HL-60 (cell line): ENCODE data around the gene RASSF1.

Source experiments
- GABPA ChIP-seq: IDR thresholded peaks from 2 replicates; pipeline ENCODE4 v1.6.1; 2012; ENCODE audit warnings: low read depth
- POLR2AphosphoS5 ChIP-seq: IDR thresholded peaks from 2 replicates; pipeline ENCODE4 v1.6.1; 2012; ENCODE audit warnings: low read depth
- SPI1 ChIP-seq: IDR thresholded peaks from 2 replicates; pipeline ENCODE4 v1.6.1; 2012; ENCODE audit warnings: low read depth, mild to moderate bottlenecking, borderline replicate concordance
- TF ChIP-seq, protein P1 (sequence below): IDR thresholded peaks from 2 replicates; pipeline ENCODE4 v1.6.1; 2012; ENCODE audit warnings: low read depth; ENCODE audit not compliant: insufficient replicate concordance
- TF ChIP-seq, protein P2 (sequence below): IDR thresholded peaks from one replicate; pipeline ENCODE4 v1.5.1; 2011; ENCODE audit warnings: low read length, control low read depth, inconsistent platforms; ENCODE audit not compliant: insufficient read depth

DNA sequence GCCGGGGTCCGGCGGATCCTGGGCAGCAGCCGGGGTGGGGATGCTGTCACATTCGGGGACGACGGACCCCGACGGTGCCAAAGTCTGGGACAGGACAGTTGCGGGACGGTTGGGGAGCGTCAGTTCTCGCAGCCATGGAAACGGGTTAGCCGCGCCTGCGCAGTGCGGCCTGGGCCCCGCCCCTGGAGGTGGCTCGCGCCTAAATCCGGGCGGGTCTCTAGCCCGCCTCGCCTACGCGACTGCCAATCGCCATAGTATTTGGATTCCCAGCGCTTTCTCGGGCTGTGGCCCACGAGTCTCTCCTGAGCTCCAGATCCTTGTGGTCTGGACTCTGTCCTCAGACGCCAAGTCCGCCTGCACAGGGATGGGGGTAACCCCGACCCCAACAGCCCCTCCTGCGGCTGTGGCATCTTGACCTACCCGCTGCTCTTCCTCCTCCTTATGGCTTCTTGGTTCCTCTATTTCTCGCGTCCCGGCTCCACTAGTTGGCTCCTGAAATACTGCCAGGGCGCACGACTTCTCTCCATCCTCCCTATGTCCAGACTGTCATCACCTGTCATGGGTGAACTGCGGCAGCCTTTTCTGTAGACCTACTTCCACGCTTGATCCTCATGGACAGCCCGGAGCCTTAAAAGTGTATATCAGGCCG lies 5.1 kb upstream of the RASSF1 start, which contains the start of gene ZMYND10:
- TF ChIP-seq, protein P1, sequence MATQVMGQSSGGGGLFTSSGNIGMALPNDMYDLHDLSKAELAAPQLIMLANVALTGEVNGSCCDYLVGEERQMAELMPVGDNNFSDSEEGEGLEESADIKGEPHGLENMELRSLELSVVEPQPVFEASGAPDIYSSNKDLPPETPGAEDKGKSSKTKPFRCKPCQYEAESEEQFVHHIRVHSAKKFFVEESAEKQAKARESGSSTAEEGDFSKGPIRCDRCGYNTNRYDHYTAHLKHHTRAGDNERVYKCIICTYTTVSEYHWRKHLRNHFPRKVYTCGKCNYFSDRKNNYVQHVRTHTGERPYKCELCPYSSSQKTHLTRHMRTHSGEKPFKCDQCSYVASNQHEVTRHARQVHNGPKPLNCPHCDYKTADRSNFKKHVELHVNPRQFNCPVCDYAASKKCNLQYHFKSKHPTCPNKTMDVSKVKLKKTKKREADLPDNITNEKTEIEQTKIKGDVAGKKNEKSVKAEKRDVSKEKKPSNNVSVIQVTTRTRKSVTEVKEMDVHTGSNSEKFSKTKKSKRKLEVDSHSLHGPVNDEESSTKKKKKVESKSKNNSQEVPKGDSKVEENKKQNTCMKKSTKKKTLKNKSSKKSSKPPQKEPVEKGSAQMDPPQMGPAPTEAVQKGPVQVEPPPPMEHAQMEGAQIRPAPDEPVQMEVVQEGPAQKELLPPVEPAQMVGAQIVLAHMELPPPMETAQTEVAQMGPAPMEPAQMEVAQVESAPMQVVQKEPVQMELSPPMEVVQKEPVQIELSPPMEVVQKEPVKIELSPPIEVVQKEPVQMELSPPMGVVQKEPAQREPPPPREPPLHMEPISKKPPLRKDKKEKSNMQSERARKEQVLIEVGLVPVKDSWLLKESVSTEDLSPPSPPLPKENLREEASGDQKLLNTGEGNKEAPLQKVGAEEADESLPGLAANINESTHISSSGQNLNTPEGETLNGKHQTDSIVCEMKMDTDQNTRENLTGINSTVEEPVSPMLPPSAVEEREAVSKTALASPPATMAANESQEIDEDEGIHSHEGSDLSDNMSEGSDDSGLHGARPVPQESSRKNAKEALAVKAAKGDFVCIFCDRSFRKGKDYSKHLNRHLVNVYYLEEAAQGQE, result no peak
- TF ChIP-seq SPI1, result no peak
- TF ChIP-seq, protein P2, sequence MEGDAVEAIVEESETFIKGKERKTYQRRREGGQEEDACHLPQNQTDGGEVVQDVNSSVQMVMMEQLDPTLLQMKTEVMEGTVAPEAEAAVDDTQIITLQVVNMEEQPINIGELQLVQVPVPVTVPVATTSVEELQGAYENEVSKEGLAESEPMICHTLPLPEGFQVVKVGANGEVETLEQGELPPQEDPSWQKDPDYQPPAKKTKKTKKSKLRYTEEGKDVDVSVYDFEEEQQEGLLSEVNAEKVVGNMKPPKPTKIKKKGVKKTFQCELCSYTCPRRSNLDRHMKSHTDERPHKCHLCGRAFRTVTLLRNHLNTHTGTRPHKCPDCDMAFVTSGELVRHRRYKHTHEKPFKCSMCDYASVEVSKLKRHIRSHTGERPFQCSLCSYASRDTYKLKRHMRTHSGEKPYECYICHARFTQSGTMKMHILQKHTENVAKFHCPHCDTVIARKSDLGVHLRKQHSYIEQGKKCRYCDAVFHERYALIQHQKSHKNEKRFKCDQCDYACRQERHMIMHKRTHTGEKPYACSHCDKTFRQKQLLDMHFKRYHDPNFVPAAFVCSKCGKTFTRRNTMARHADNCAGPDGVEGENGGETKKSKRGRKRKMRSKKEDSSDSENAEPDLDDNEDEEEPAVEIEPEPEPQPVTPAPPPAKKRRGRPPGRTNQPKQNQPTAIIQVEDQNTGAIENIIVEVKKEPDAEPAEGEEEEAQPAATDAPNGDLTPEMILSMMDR, result no peak
- no peak for TF ChIP-seq POLR2AphosphoS5
- no peak for TF ChIP-seq GABPA
